BJ (cell line): ENCODE results near the gene LAMA4. TPM values are rescaled to one million over a fixed set of nuclear protein-coding genes. Genes with fewer than 3 reads are reported as not detected.

ENCODE experiments used
- CTCF ChIA-PET: fragments of 350-600 bp; formaldehyde crosslinking; extraction: SDS; loops from one replicate; lab custom pipeline; 2021; ENCODE audit warnings: antibody characterized with exemption, inconsistent platforms; lab: Yijun Ruan, JAX
- POLR2A ChIA-PET: fragments of 300-600 bp; sonication (Branson Sonifier 250); formaldehyde crosslinking; extraction: SDS; loops from one replicate; lab custom pipeline; 2021; ENCODE audit warnings: antibody characterized with exemption; lab: Charles Lee
- DNase-seq: peaks from one replicate; pipeline ENCODE4 v3.0.0-alpha.2; 2011; ENCODE audit warnings: low read depth
- H3K27me3 ChIP-seq: 2 replicates; pipeline ENCODE4 v1.6.0; 2011; ENCODE audit warnings: low read length; ENCODE audit not compliant: control insufficient read depth, insufficient read depth
- H3K36me3 ChIP-seq: 2 replicates; pipeline ENCODE4 v1.5.1; 2011; ENCODE audit warnings: low read length; ENCODE audit not compliant: control insufficient read depth, insufficient read depth
- H3K4me3 ChIP-seq: 2 replicates; pipeline ENCODE4 v1.5.1; 2011; ENCODE audit warnings: low read depth, mild to moderate bottlenecking, control low read depth, low read length
- polyA plus RNA-seq: library from polyadenylated mRNA; depleted of rRNA; stranded (reverse); fragments of >200 nt; gene quantifications from 2 replicates; pipeline ENCODE4 v1.2.3, GENCODE V29; 2011
- TF ChIP-seq, protein P1 (sequence below): IDR thresholded peaks from 2 replicates; pipeline ENCODE4 v1.5.1; 2011; ENCODE audit warnings: low read depth, mild to moderate bottlenecking, control low read depth, inconsistent platforms, low read length, moderate library complexity; ENCODE audit not compliant: insufficient read depth

LAMA4 gene
- polyA plus RNA-seq, 1 experiment: 301 TPM

DNA sequence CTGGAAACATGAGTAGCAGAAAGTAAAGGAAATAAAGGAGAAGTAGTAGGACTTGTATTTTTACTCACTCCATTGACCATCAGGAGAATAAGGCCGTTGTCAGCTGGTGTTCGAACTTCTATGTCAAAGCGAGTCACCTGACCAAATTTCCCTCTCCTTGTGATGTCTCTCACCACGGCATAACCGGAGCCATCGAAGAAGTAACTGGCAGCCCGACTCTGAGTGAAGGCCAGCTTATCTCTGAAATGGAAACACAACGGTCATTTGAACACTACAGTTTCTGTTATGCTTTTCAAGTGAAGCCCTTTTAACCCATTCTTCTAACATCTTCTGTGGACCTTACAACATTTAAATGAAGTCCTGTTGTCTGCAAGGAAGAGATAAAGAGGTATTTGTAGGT, 115.3 kb downstream of the LAMA4 start:
- Histone ChIP-seq H3K4me3 (no peak overlapping the region), H3K27me3 (no peaks in the 10 kb centered on the region), H3K36me3 (peaks cover 24% of the 10 kb centered on the region)
- CTCF ChIA-PET: interaction anchor here (0.6 kb wide), 1 partner anchor 11 kb away, joined by 3 read pairs; no protein-coding TSS in a partner anchor
- TF ChIP-seq, protein P1, sequence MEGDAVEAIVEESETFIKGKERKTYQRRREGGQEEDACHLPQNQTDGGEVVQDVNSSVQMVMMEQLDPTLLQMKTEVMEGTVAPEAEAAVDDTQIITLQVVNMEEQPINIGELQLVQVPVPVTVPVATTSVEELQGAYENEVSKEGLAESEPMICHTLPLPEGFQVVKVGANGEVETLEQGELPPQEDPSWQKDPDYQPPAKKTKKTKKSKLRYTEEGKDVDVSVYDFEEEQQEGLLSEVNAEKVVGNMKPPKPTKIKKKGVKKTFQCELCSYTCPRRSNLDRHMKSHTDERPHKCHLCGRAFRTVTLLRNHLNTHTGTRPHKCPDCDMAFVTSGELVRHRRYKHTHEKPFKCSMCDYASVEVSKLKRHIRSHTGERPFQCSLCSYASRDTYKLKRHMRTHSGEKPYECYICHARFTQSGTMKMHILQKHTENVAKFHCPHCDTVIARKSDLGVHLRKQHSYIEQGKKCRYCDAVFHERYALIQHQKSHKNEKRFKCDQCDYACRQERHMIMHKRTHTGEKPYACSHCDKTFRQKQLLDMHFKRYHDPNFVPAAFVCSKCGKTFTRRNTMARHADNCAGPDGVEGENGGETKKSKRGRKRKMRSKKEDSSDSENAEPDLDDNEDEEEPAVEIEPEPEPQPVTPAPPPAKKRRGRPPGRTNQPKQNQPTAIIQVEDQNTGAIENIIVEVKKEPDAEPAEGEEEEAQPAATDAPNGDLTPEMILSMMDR: no peak
- POLR2A ChIA-PET: no interaction called here
- DNase-seq: no peak

DNA sequence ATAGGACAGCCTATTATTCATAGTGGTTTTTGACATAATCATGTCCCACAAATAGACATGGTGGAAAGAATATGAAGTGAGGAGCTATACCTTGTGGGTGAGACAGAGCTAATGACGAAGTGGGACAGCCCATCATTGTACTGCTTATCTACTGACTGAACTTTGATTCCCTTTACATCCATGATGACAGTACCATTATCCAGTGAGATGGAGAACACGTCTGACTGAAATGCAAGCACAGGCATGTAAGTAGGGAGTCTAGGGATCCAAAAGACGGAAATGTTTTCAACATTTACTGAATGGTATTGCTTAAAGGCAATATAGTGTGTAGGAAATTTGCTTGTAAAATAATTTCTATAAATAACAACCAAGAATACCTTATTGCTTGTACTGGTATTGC, 123.5 kb downstream of the LAMA4 start:
- TF ChIP-seq, protein P1: no peak
- ChIA-PET POLR2A (no interaction called here), CTCF (interaction anchor here (1.0 kb wide), 1 partner anchor 31 kb away, joined by 3 read pairs; no protein-coding TSS in a partner anchor)
- H3K36me3 ChIP-seq: peaks cover 8% of the 10 kb centered on the region
- DNase-seq: no peak
- no peaks in the 10 kb centered on the region for H3K27me3 ChIP-seq
- no peak overlapping the region for H3K4me3 ChIP-seq

DNA sequence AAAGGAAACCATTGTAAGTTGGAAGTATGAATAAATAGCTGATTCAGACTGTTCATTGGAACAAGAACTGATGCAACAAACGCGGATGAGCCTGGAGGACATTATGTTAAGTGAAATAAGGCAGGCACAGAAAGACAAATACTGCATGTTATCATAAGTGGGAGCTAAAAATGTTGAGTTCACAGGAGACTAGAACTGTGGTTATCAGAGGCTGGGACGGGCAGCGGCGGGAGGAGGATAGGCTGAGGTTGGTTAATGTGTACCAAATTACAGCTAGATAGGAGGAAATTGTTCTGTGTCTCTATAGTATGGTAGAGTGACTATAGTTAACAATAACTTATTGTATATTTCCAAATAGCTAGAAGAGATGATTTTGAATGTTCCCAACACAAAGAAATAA, 126.2 kb downstream of the LAMA4 start:
- POLR2A ChIA-PET: no interaction called here
- peaks cover 4% of the 10 kb centered on the region for H3K36me3 ChIP-seq
- CTCF ChIA-PET: interaction anchor here (0.5 to 0.6 kb wide), 2 partner anchors 10 to 200 kb away, joined by 3 read pairs; no protein-coding TSS in a partner anchor
- TF ChIP-seq, protein P1: no peak
- no peaks in the 10 kb centered on the region for H3K27me3 ChIP-seq
- H3K4me3 ChIP-seq: no peak overlapping the region
- no peak for DNase-seq

DNA sequence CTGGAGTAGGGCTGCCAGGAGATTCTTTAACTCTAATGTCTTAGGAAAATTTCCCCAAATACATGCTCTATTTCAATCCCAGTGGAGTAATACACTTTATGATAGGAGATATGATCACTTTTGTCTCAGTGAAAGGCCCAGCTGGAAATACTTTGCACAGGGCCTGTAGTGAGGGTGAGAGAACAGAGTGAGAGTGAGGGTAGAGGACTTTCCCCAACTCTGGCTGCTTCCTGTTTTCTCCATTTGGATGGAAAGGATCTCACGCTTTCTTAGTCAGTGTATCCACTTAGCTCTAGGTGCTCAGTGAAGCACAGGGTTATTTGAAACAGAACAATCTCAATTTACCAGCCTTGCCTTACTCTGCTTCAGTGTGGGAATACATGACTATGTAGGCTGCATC, 130.4 kb downstream of the LAMA4 start:
- H3K36me3 ChIP-seq: peaks cover 6% of the 10 kb centered on the region
- ChIA-PET CTCF (interaction anchor here (0.9 to 1.6 kb wide), 4 partner anchors 24 to 40 kb away, joined by 3 read pairs; no protein-coding TSS in a partner anchor), POLR2A (no interaction called here)
- no peak overlapping the region for H3K4me3 ChIP-seq
- DNase-seq: no peak
- TF ChIP-seq, protein P1: no peak
- H3K27me3 ChIP-seq: no peaks in the 10 kb centered on the region

DNA sequence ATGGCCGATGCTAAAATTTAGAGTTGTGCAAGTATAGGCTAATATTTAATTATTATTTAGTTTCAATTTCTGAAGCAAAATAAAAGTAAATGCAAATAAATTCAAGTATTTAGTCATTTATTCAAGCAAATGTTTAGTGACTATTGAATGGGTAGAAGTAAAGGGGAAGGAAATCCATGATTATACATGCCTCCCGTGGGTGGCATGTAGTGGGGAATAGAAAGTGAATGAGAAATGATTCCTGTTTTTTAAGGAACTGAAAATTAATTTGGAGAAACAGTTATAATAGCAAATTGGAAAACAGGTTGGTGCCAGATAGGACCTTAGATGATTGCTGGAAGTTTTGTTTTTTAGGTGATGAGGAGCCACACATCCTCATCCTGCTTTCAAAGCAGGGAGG, 131.6 kb downstream of the LAMA4 start:
- Histone ChIP-seq H3K36me3 (peaks cover 6% of the 10 kb centered on the region), H3K27me3 (no peaks in the 10 kb centered on the region), H3K4me3 (no peak overlapping the region)
- ChIA-PET POLR2A (interaction anchor here (0.6 kb wide), 1 partner anchor 15 kb away, joined by 3 read pairs; no protein-coding TSS in a partner anchor), CTCF (no interaction called here)
- TF ChIP-seq, protein P1: no peak
- no peak for DNase-seq
